ENCODE results near the gene KIF21B.

GRCh38 chr1:200934676-200935245 lies 88.8 kb downstream of the KIF21B start:
- no peak for TF ChIP-seq CTCF (conservative IDR thresholded peaks at IDR 0.05)
- TF ChIP-seq ZFX (IDR thresholded peaks at IDR 0.05) = no peak
